Hematopoietic multipotent progenitor cell treated with erythropoietin and hydrocortisone succinate and interleukin-3 and kit ligand, for 8 days (in vitro differentiated cells): ENCODE results near the gene SUSD2.
A peak's percentile ranks its signal among the peaks of the same experiment; 100 is the strongest.
"Not testable (repeated sequence)": the region's sequence is repeated elsewhere in the genome, so short reads cannot be mapped to it uniquely, and the experiment has no call there.

Source experiments
- DNase-seq: peaks from one replicate; pipeline ENCODE4 v3.0.0-alpha.2; 2015

The SUSD2 gene

DNA sequence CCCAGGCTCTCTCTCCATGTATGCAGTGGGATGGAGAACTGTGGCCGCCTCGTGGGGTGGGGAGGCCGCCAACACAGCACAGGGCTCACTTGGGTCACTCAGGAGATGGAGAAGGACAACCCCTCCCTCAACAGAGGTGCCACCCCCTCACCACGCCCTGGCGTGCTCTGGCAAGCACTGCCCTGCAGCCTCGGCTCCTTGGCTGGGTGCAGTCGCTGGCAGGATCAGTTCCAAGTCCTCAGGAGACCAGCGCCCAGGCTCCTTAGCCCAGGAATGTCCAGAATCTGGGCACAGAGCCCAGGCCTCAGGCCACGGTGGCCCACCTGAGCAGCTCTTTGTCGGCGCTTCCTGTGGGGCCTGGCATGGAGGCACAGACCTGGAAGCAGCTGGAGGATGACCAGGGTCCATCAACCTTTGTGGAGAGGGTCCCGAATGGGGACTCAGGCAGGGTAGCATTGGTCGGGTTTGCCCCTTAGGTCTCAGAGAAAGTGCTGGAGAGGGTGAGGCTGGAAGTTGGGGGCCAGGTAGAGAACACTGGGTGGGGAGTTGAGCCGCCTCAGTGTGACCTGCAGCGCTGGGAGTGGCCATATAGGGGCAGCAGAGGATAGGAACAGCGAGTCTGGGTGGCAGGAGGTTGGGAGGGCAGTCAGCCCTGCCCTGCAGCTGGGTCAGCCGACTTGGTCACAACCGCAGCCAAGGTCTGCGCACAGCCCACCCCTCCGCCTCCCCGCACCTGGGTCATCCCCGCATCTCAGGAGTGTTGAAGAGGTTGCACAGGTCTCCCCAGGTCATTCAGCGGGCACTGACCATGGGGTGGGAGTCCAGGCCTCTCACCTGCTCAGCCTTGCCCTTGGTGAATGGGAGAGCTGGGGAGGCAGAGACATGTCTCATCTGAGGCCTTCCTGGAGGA, 8.2 kb downstream of the SUSD2 start:
- peak; percentile 57 for DNase-seq

DNA sequence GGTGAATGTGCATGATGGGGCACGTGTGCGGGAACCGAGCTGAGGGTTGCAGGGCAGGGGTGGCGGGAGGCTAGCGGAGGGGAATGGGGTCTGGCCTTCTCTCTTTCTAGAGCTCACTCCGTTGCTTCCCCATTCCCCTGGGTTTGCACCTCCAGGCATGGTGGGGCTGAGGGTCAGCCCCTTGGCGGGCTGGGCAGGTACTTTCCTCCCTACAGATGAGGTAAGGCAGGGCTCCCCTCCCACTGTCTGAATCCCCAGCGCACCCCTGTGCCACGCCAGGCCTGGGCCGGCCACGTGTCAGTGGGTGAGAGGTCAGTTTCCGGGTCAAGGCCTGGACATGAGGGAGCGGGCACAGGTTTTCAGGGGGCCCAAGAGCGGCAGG, 8.9 kb downstream of the SUSD2 start:
- DNase-seq, result no peak

DNA sequence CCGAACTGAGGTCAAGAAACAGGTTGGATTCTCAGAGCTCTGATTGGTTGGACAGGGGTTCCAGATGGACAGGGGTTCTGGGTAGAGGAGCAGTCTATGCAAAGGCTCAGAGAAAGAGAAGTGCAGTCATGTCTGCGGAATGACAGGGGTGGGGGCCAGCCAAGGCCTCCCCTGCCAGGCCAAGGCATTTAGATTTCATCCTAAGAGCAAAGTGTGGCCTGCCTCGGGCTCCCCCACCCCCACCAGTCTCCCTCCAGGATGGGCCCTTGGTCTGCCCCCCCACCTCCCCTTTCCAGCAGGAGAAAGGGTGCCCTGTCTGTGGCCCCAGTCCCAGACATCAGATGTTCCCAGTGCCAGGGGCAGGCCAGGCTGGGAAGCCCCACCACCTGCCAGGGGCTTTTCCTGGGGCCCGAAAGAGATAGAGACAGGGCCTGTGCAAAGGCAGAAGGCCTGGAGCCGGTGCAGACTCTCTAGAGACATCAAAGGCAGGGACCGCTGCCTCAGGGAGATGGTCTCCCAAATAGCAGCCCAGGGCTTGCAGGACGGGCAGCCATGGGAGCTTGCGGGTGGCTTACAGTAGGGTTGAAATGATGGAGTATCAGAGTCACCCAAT, 9.4 kb downstream of the SUSD2 start:
- no peak for DNase-seq

DNA sequence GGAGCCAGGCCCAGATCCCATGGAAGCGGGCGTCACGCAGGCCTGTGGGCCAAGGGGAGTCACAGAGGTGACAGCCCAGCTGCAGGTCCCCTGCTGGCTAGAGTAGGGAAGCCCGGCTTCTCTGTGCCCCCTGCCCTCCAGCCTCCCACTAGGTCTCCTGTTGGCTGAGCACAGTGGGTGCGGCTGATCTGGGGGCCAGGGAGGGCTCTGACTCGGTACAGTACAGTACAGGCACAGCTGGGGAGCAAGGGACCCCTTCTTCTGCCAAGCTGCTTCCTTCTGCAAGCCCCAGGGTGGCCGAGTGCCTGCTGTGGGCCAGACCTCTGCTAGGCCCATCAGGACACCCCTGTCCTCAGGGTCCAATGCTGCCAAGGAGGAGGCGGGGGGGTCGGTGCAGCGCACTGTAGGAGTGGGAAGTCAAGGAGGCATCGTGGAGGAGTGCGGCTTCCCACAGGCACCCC, 10.1 kb downstream of the SUSD2 start:
- no peak for DNase-seq

DNA sequence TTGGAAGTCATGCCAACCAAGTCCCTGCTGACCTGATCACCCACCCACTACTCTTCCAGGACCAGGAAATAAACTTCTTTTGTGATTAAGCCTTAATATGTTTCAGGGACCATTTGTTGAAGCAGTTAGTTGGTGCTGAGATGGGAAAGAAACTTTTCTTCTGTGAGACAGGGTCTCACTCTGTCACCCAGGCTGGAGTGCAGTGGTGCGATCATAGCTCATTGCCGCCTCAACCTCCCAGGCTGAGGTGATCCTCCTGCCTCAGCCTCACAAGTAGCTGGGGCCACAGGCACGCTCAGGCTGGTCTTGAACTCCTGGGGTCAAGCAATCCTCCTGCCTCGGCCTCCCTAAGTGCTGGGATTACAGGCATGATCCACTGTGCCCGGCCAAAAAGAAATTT, 10.6 kb downstream of the SUSD2 start:
- no peak for DNase-seq

DNA sequence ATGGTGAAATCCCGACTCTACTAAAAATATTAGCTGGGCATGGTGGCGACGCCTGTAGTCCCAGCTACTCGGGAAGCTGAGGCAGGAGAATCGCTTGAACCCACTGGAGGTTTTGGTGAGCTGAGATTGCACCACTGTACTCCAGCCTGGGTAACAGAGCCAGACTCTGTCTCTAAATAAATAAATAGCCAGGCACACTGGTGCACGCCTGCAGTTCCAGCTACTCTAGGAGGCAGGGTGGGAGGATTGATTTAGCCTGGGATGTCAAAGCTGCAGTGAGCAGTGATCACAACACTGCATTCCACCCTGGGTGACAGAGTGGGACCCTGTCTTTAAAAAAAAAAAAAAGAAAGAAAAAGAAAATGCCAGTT, 17.4 kb downstream of the SUSD2 start:
- no peak for DNase-seq

DNA sequence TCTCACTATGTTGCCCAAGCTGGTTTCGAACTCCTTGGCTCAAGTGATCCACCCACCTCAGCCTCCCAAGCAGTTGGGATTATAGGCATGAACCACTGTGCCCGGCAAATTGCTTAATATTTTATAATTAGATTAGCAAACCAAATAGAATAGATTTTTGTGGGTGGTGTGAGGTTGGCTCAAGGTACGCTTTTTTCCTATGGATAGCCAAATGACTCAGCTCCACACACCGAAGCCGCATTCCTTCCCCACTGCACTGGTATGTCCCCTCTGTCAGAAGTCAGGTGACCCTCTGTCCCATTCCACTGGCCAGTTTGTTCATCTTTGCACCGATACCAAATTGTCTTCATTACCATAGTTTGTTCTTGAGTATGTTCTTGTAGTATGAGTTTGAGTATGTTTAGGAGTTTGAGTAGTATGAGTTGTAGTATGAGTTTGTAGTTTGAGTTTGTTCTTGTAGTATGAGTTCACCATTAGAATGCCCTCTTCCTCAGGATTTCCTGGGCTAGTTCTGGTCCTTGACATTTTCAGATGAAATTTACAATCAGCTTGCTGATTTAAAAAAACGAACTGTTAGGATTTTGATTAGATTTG, 19.4 kb downstream of the SUSD2 start:
- DNase-seq, result no peak

DNA sequence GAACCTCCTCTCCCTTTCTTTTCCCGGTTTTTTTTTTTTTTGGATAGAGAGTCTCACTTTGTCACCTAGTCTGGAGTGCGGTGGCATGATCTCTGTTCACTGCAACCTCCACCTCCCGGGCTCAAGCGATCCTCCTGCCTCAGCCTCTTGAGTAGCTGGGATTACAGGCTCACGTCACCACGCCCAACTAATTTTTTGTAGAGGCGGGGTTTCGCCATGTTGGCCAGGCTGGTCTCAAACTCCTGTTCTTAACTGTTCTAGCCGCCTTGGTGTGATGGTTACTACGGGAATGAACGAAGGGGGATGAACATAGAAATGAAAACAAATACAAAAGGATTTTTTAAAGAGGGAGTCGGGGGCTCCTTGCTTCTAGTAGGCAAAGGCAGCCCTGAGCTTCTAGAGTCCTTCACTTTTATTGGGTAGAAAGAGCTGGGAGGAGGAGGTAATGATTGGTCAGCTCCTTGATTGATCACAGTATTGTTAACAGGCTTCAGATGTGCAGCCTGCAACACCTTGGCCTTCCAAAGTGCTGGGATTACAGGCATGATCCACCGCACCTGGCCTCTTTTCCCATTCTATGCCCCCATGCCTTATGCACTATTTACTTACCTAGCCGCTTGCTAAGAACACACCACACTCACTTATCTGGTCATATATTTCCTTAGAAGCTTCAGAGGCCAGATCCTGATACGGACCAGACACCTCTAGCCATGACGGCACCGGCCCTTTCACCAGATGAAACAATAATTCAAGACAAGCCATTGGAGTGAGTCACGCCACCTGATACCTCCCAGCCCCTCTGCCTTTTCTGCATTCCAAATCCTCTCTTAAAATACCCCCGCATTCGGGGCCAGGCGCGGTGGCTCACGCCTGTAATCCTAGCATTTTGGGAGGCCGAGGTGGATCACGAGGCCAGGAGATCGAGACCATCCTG, 20.7 kb downstream of the SUSD2 start:
- no peak for DNase-seq

DNA sequence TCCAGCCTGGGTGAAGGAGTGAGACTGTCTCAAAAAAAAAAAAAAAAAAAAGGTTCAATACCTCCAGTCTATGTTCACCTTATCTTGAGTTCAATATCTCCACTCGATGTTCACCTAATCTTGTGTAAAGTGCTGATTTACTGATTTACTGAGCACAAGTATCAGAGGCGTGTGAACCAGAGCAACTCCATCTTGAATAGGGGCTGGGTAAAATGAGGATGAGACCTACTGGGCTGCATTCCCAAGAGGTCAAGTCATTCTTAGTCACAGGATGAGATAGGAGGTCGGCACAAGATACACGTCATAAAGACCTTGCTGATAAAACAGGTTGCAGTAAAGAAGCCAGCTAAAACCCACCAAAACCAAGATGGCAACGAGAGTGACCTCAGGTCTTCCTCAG, 22.6 kb downstream of the SUSD2 start:
- DNase-seq, result not testable (repeated sequence)

DNA sequence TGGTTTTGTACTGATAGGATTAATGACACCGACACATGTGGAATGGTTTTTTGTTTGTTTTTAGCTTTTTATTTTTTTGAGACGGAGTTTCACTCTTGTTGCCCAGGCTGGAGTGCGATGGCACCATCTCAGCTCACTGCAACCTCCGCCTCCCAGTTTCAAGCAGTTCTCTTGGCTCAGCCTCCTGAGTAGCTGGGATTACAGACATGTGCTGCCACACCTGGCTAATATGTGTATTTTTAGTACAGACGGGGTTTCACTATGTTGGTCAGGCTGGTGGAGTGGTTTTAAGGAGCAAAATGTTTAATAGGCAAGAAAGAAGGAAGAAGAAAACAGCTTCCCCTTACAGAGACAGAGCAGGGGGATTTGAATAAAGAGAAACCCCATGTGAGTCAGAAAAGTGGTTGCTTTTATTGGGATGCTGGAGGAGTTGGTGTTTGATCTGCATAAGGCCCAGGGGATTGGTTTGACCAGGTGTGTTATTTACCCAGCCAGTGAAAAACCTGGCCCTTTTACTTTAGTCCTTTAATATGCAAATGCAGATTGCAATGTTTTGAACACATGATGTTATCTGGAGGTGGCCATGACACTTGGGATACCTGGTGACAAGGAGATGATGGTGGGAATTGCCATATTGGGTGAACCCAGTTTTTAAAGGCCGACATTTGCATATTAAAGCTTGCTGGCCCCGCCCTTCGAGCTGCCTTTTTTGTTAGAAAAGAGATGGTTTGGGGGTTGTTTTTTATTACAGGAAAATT, 24.3 kb downstream of the SUSD2 start:
- DNase-seq, result no peak

DNA sequence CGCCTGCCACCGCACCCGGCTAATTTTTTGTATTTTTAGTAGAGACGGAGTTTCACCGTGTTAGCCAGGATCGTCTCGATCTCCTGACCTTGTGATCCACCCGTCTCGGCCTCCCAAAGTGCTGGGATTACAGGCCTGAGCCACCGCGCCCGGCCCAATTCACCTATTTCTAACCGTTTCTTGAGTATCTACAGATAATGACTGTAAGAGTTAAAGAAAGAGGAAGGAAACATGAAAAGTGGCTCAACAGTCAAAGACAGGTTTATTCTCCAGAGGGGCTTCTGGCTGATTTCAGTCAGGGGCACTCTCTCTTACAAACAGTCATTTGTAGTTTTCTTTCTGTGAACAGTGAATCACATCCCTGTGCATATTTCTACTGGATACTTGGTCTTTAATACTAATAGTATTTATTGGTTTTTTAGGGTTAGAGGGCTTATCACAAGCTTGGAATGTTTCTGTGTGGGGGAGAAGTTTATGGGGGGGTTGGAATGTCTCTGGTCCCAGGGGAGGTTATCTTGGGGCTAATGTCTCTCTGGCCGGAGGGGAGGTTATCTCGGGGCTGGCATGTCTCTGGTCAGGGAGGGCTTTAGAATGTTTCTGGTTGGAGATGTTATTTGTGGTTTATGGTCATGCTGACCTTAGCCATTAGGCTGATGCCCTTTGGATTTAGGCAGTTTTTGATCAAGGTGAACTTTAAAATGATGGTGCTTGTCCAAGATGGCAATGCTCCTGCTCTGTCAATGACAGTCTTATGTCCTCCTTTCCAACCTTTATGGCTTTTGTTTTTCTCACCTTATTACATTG, 25.4 kb downstream of the SUSD2 start:
- DNase-seq, result not testable (repeated sequence)

DNA sequence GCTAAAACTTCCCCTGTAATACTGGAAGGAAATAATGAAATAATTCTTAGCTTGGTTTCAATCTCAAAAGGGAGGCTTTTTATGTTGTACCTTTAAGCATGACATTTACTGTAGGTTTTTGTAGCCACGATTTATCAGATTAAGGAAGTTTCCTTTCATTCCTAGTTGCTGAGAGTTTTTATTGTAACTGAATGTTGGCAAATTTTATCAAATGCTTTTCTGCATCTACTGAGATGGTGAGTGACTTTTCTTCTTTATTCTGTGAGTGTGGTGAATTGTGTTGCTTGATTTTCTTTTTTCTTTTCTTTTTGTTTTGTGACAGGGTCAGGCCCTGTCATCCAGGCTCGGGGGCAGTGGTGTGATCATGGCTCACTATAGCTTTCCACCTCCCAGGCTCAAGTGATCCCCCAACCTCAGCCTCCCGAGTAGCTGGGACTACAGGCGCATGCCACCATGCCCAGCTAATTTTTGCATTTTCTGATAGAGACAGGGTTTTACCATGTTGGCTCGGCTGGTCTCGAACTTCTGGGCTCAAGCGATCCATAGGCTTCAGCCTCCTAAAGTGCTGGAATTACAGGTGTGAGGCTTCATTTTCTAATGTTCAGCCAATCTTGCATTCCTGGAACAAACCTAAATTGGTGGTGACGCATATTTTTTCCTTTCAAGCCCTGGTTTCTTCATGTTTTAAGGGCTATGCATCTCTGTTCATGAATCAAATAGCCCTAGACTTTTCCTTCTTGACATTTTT, 26.2 kb downstream of the SUSD2 start:
- no peak for DNase-seq

DNA sequence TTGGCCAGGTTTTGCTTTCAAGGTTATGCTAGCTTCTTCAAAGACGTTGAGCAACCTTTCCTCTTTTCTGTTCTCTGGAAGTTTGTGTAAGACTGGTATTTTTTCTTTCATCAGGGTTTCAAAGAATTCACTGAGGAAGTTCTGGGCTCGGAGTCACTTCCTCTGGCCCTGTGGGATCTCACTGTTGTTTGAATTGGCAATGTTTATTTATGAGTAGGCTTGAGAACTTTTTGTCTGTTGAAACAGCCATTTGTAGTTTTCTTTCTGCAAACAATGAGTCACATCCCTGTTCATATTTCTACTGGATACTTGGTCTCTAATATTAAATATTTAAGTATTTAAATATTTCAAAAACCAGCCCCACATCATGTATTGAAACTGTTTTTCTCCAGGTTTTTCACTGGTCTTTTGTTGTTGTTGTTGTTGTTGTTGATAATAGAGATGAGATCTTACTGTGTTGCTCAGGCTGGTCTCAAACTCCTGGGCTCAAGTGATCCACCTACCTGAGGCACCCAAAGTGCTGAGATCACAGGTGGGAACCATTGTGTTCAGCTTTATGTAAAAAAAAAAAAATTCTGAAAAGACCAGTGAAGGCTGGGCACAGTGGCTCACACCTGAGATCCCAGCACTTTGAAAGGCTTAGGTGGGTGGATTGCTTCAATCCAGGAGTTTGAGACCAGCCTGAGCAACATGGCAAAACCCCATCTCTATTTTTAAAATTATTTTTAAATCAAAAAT, 26.9 kb downstream of the SUSD2 start:
- DNase-seq, result peak; percentile 4

DNA sequence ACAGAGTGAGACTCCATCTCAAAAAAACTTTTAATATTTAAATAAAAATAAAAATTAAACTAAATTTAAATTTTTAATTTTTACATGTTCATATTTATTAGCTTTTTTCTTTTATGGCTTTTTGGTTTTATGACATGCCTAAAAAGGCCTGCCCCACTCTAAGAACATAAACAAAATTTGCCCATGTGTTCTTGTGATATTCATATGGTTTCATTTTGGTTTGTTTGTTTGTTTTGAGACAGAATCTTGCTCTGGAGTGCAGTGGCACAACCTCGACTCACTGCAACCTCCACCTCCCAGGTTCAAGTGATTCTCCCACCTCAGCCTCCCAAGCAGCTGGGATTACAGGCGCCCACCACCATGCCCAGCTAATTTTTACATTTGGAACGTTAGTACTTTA, 27.7 kb downstream of the SUSD2 start:
- no peak for DNase-seq

DNA sequence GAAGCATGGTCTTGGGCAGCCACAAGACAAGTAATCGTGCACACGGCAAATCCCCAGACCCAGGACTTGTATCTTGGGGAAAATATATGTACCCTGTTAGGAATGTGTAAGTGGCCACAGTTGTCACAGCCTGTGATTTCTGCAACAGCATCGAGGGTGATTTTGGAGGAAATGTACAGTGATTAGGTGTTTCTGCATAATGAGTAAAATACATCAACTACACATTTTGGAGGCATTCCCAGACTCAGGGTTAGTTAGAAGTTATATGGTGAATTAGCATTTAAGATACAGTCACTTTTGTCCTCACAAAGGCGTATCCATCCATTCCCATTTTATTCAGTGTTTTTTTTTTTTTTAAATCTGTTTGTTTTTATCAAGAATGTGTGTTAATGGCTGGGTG, 28.4 kb downstream of the SUSD2 start:
- no peak for DNase-seq

DNA sequence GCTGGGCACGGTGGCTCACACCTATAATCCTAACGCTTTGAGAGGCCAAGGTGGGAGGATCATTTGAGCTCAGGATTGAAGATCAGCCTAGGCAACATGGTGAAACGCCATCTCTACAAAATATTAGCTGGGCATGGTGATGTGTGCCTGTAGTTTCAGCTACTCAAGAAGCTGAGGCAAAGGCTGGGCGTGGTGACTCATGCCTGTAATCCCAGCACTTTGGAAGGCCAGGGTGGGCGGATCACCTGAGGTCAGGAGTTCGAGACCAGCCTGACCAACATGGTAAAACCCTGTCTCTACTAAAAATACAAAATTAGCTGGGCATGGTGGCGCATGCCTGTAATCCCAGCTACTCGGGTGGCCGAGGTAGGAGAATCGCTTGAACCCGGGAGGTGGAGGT, 29.1 kb downstream of the SUSD2 start:
- DNase-seq, result not testable (repeated sequence)

DNA sequence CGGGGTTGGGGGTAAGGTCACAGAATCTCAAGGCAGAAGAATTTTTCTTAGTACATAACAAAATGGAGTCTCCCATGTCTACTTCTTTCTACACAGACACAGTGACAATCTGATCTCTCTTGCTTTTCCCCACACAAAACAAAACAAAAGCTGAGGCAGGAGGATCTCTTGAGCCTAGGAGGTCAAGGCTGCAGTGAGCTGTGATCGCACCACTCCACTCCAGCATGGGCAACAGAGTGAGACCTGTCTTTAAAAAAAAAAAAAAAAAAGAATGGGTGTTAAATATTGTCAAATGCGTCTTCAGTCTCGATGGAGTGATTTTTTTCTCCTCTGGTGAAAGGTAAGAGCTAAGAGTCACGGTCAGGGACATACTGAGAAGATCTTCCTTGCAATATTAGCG, 30.4 kb downstream of the SUSD2 start:
- DNase-seq, result not testable (repeated sequence)

DNA sequence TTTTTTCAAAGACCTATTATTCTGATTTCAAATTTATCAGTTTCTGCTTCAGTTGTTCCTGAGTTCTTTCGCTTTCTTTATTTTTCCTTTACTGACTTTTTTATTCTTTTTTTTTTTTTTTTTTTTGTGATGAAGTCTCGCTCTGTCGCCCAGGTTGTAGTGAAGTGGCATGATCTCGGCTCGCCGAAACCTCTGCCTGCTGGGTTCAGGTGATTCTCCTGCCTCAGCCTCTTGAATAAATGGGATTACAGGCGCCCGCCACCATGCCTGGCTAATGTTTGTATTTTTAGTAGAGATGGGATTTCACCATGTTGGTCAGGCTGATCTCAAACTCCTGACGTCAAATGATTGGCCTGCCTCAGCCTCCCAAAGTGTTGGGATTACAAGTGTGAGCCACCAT, 31.8 kb downstream of the SUSD2 start:
- not testable (repeated sequence) for DNase-seq

DNA sequence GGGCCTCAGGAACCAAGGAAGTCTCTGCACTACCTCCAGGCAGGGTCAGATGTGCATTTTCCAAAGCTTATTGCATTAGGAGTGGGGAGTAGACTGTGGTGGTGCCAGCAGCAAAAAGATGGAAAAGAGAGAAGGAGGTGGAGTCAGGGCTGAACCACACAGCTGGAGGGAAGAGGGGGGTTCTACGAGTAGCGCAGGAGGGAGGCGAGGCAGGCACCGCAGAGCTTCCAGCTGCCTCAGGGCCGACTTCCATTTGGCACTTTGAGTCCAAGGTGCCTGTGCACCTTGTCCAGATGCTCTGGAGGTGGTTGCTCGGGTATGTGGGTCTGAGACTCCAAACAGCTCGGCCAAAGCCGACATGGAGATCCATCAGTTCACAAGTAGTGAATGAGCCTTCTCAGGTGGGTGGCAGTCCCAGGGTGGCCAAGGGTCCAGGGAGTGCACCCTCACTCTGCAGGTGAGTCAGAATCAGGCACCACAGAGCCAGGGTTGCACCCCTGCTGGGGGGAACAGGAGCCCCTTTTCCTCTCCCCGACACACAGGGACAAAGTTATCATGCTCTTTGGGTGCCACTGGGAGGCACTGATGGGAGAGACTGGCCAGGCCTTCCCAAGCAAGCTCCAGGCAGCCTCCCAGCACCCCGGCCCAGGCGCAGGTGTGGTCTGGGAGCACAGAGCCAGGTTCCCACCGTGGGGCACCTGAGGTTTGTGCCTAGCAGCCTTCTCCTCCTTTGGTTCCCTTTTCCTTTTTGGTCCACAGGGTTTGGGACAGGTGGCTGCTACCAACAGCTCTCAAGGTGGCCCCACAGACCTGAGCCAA, 33.4 kb downstream of the SUSD2 start:
- no peak for DNase-seq
